Measurements from ENCODE around the gene NOTCH2.
"Not testable (repeated sequence)": the region's sequence is repeated elsewhere in the genome, so short reads cannot be mapped to it uniquely, and the experiment has no call there.

NOTCH2 gene

DNA sequence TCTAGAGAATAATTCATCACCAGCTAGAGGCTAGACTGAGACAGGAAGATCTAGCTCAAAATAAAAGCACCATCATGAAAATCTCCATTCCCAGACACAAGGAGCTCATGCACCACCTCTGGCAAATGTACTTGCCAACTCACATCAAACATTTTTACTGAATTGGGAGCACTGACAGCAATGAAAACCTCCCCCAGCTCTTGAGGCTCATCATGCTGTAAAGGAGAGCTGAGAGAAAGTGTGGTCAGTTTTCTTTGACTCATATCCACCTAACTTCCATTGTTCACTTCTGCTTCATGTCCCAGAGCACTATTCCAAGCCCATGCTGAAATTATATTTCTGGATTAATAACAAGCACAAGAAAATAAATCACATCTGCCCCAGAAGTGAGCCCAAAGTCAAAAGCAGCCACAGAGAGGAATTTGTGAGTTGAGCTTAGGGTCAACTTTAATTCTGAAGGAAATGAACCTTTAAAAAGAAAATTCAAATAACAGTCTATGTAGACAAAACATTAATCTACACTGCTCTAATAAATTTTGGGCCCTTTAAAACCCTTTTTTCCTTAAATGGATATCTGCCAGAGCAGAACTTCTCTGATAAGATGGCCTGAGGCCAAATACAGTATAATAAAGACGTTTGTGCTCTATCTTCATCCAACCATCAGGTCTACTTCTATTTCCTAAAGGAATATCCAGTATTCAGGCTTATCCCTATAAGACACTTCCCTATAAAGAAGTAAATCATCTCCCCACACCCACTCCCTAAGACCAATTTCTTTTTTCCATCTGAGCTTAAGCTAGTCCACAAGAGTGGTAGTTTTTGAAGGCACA lies 87.3 kb downstream of the NOTCH2 start:
- Histone ChIP-seq H3K27me3 (ENCODE audit: control insufficient read depth, insufficient read depth, low read length) (no peaks in the 10 kb centered on the region), H2AFZ (no peak overlapping the region), H3K4me2 (ENCODE audit: low read length) (no peak overlapping the region), H3K9me3 (ENCODE audit: control insufficient read depth, low read length) (no peaks in the 10 kb centered on the region), H3K27ac (no peak overlapping the region), H3K9ac (no peak overlapping the region), H3K79me2 (no peaks in the 10 kb centered on the region), H3K4me3 (ENCODE audit: low read depth, low read length) (no peak overlapping the region), H3K4me1 (no peaks in the 10 kb centered on the region), H3K36me3 (ENCODE audit: control insufficient read depth, insufficient read depth, low read length) (no peaks in the 10 kb centered on the region)
- TF ChIP-seq, protein P1, sequence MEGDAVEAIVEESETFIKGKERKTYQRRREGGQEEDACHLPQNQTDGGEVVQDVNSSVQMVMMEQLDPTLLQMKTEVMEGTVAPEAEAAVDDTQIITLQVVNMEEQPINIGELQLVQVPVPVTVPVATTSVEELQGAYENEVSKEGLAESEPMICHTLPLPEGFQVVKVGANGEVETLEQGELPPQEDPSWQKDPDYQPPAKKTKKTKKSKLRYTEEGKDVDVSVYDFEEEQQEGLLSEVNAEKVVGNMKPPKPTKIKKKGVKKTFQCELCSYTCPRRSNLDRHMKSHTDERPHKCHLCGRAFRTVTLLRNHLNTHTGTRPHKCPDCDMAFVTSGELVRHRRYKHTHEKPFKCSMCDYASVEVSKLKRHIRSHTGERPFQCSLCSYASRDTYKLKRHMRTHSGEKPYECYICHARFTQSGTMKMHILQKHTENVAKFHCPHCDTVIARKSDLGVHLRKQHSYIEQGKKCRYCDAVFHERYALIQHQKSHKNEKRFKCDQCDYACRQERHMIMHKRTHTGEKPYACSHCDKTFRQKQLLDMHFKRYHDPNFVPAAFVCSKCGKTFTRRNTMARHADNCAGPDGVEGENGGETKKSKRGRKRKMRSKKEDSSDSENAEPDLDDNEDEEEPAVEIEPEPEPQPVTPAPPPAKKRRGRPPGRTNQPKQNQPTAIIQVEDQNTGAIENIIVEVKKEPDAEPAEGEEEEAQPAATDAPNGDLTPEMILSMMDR (IDR thresholded peaks at IDR 0.05): no peak

- Histone ChIP-seq H2AFZ (no peak overlapping the region), H3K27me3 (ENCODE audit: control insufficient read depth, insufficient read depth, low read length) (no peaks in the 10 kb centered on the region), H3K9ac (no peak overlapping the region), H3K79me2 (no peaks in the 10 kb centered on the region), H3K4me2 (ENCODE audit: low read length) (no peak overlapping the region), H3K4me3 (ENCODE audit: low read depth, low read length) (no peak overlapping the region), H3K9me3 (ENCODE audit: control insufficient read depth, low read length) (no peaks in the 10 kb centered on the region), H3K4me1 (no peaks in the 10 kb centered on the region), H3K27ac (no peak overlapping the region), H3K36me3 (ENCODE audit: control insufficient read depth, insufficient read depth, low read length) (no peaks in the 10 kb centered on the region)
- TF ChIP-seq, protein P1 (IDR thresholded peaks at IDR 0.05): no peak
Measured at GRCh38 chr1:119981496-119981895, 88.0 kb downstream of the NOTCH2 start.

- H3K9ac ChIP-seq: no peak overlapping the region
- no peaks in the 10 kb centered on the region for H3K36me3 ChIP-seq (ENCODE audit: control insufficient read depth, insufficient read depth, low read length)
- TF ChIP-seq, protein P1 (IDR thresholded peaks at IDR 0.05): no peak
- H3K79me2 ChIP-seq: no peaks in the 10 kb centered on the region
- H3K4me1 ChIP-seq: no peaks in the 10 kb centered on the region
- H3K4me3 ChIP-seq (ENCODE audit: low read depth, low read length): no peak overlapping the region
- H3K4me2 ChIP-seq (ENCODE audit: low read length): no peak overlapping the region
- H3K9me3 ChIP-seq (ENCODE audit: control insufficient read depth, low read length): no peaks in the 10 kb centered on the region
- H3K27ac ChIP-seq: no peak overlapping the region
- H2AFZ ChIP-seq: no peak overlapping the region
- H3K27me3 ChIP-seq (ENCODE audit: control insufficient read depth, insufficient read depth, low read length): no peaks in the 10 kb centered on the region
Measured at GRCh38 chr1:119978018-119978505, 91.4 kb downstream of the NOTCH2 start.

GRCh38 chr1:119977113-119977736 lies 92.2 kb downstream of the NOTCH2 start:
- not testable (repeated sequence) for H3K4me1 ChIP-seq; H3K36me3 ChIP-seq (ENCODE audit: control insufficient read depth, insufficient read depth, low read length); H3K4me2 ChIP-seq (ENCODE audit: low read length); H3K9ac ChIP-seq; H3K79me2 ChIP-seq; H3K9me3 ChIP-seq (ENCODE audit: control insufficient read depth, low read length); H3K27me3 ChIP-seq (ENCODE audit: control insufficient read depth, insufficient read depth, low read length); H2AFZ ChIP-seq; H3K4me3 ChIP-seq (ENCODE audit: low read depth, low read length); H3K27ac ChIP-seq

GRCh38 chr1:119975582-119976254 lies 93.7 kb downstream of the NOTCH2 start:
- H3K27ac ChIP-seq: not testable (repeated sequence)

More at GRCh38 chr1:119975582-119976254, 93.7 kb downstream of the NOTCH2 start:
- H3K9ac ChIP-seq; H2AFZ ChIP-seq; H3K4me2 ChIP-seq (ENCODE audit: low read length); H3K9me3 ChIP-seq (ENCODE audit: control insufficient read depth, low read length); H3K4me3 ChIP-seq (ENCODE audit: low read depth, low read length); H3K79me2 ChIP-seq; H3K36me3 ChIP-seq (ENCODE audit: control insufficient read depth, insufficient read depth, low read length); H3K27me3 ChIP-seq (ENCODE audit: control insufficient read depth, insufficient read depth, low read length); H3K4me1 ChIP-seq: not testable (repeated sequence)

Measured in parathyroid adenoma (tissue), 2 donors.